Liver (tissue), 9 donors: ENCODE data around the gene IL21. TPM values are rescaled to one million over a fixed set of nuclear protein-coding genes. Genes with fewer than 3 reads are reported as not detected.

Experiments used
- DNase-seq: peaks from one replicate; pipeline ENCODE4 v3.0.0-alpha.2; 2017; ENCODE audit warnings: low spot score
- H3K27ac ChIP-seq, 2 donors: one replicate each; pipeline ENCODE4 v1.7.0; 2013; ENCODE audit warnings: inconsistent platforms in 2 of 2, low read length in 2 of 2, control low read depth in 1 of 2, low read depth in 1 of 2, mild to moderate bottlenecking in 1 of 2
- H3K27me3 ChIP-seq, 4 donors: one replicate each; pipeline versions ENCODE4 v1.6.1 to v1.7.0; 2013; ENCODE audit warnings: low read length in 3 of 4, inconsistent platforms in 1 of 4, mild to moderate bottlenecking in 1 of 4, moderate library complexity in 1 of 4; ENCODE audit not compliant: control insufficient read depth in 4 of 4, insufficient read depth in 4 of 4
- H3K36me3 ChIP-seq, 4 donors: one replicate each; pipeline versions ENCODE4 v1.6.1 to v1.7.0; 2013; ENCODE audit warnings: low read length in 3 of 4, mild to moderate bottlenecking in 3 of 4, low read depth in 1 of 4, moderate library complexity in 1 of 4; ENCODE audit not compliant: control insufficient read depth in 4 of 4, insufficient read depth in 3 of 4
- H3K4me1 ChIP-seq, 4 donors: one replicate each; pipeline versions ENCODE4 v1.6.1 to v1.7.0; 2013; ENCODE audit warnings: low read length in 3 of 4, mild to moderate bottlenecking in 3 of 4, moderate library complexity in 1 of 4; ENCODE audit not compliant: control insufficient read depth in 4 of 4, insufficient read depth in 4 of 4
- H3K4me3 ChIP-seq, 3 donors: one replicate each; pipeline versions ENCODE4 v1.6.1 to v1.7.0; 2013; ENCODE audit warnings: low read length in 3 of 3, control low read depth in 1 of 3, low read depth in 1 of 3, mild to moderate bottlenecking in 1 of 3
- H3K9ac ChIP-seq, 2 donors: one replicate each; pipeline ENCODE4 v1.7.0; 2013; ENCODE audit warnings: low read length in 2 of 2, mild to moderate bottlenecking in 2 of 2, moderate library complexity in 2 of 2, control low read depth in 1 of 2, low read depth in 1 of 2
- H3K9me3 ChIP-seq, 4 donors: one replicate each; pipeline versions ENCODE4 v1.6.1 to v1.7.0; 2013; ENCODE audit warnings: low read length in 3 of 4; ENCODE audit not compliant: control insufficient read depth in 4 of 4
- ATF3 ChIP-seq: IDR thresholded peaks from 2 replicates; pipeline ENCODE4 v1.6.1; 2016; ENCODE audit warnings: antibody characterized with exemption
- EGR1 ChIP-seq, 2 donors: IDR thresholded peaks; 2 replicates each; pipeline ENCODE4 v1.6.1; 2016 to 2018; ENCODE audit warnings: antibody characterized with exemption in 2 of 2, low read depth in 2 of 2
- FOXA1 ChIP-seq: IDR thresholded peaks from 2 replicates; pipeline ENCODE4 v1.6.1; 2016; ENCODE audit warnings: antibody characterized with exemption
- FOXA2 ChIP-seq: IDR thresholded peaks from 2 replicates; pipeline ENCODE4 v1.6.1; 2016; ENCODE audit warnings: antibody characterized with exemption
- GABPA ChIP-seq, 2 donors: IDR thresholded peaks in 1 of 2; conservative IDR thresholded peaks in 1 of 2; 2 replicates each; pipeline ENCODE4 v1.6.1; 2016; ENCODE audit warnings: antibody characterized with exemption in 2 of 2, mild to moderate bottlenecking in 1 of 2, moderate library complexity in 1 of 2
- HNF4A ChIP-seq, 2 donors: conservative IDR thresholded peaks; 2 replicates each; pipeline ENCODE4 v1.6.1; 2016; ENCODE audit warnings: antibody characterized with exemption in 2 of 2, mild to moderate bottlenecking in 2 of 2
- HNF4G ChIP-seq: IDR thresholded peaks from 2 replicates; pipeline ENCODE4 v1.6.1; 2016; ENCODE audit warnings: antibody characterized with exemption
- JUND ChIP-seq, 2 donors: IDR thresholded peaks; 2 replicates each; pipeline ENCODE4 v1.6.1; 2016; ENCODE audit warnings: antibody characterized with exemption in 2 of 2
- NR2F2 ChIP-seq: IDR thresholded peaks from 2 replicates; pipeline ENCODE4 v1.6.1; 2016; ENCODE audit warnings: antibody characterized with exemption
- RAD21 ChIP-seq, 2 donors: IDR thresholded peaks; 2 replicates each; pipeline ENCODE4 v1.6.1; 2016; ENCODE audit warnings: antibody characterized with exemption in 2 of 2, mild to moderate bottlenecking in 2 of 2
- RXRA ChIP-seq, 2 donors: IDR thresholded peaks; 2 replicates each; pipeline ENCODE4 v1.6.1; 2017 to 2018; ENCODE audit warnings: antibody characterized with exemption in 2 of 2, mild to moderate bottlenecking in 1 of 2
- SP1 ChIP-seq: IDR thresholded peaks from 2 replicates; pipeline ENCODE4 v1.6.1; 2018; ENCODE audit warnings: antibody characterized with exemption, mild to moderate bottlenecking
- TAF1 ChIP-seq: conservative IDR thresholded peaks from 2 replicates; pipeline ENCODE4 v1.6.1; 2016; ENCODE audit warnings: antibody characterized with exemption, mild to moderate bottlenecking
- YY1 ChIP-seq: IDR thresholded peaks from 2 replicates; pipeline ENCODE4 v1.6.1; 2016; ENCODE audit warnings: antibody characterized with exemption, mild to moderate bottlenecking
- WGBS: extraction: QIAGEN DNeasy Blood & Tissue Kit; methylation state at CpG from one replicate; pipeline ENCODE4 v1.1.7; 2013; 5-methylcytosine and 5-hydroxymethylcytosine counted together
- polyA plus RNA-seq, 2 donors: library from polyadenylated mRNA; stranded (reverse) in 1 of 2; unstranded in 1 of 2; fragments of 200-250 nt in 1 of 2; fragments of >200 nt in 1 of 2; fragmentation: Nextera tagmentation in 1 of 2; extraction: Ambion mirVana in 1 of 2; gene quantifications; one replicate each; pipeline versions ENCODE4 v1.2.1 to v1.2.3, GENCODE V29; 2013 to 2015
- total RNA-seq, 2 donors: library from RNA; depleted of rRNA; stranded (reverse); fragments of >200 nt; gene quantifications; one replicate each; pipeline ENCODE4 v1.2.3, GENCODE V29; 2014
- TF ChIP-seq, protein P1 (sequence below): IDR thresholded peaks from 2 replicates; pipeline ENCODE4 v1.6.1; 2016; ENCODE audit warnings: antibody characterized with exemption, mild to moderate bottlenecking
- TF ChIP-seq, protein P2 (sequence below): fragments of 150-350 bp; IDR thresholded peaks from 2 replicates; pipeline ENCODE4 v1.5.1; 2017; ENCODE audit warnings: improper control_type of control experiment, low read depth, low read length; ENCODE audit not compliant: missing input control
- TF ChIP-seq, protein P3 (sequence below): IDR thresholded peaks from 2 replicates; pipeline ENCODE4 v1.6.1; 2016; ENCODE audit warnings: antibody characterized with exemption
- donor health status: healthy.
- donor health status: healthy.
- donor health status: healthy.
- donor health status: healthy.
- donor health status: healthy.

Gene IL21
- total and polyA plus RNA-seq, 4 donors: not detected

GRCh38 chr4:122639181-122639580, 18.3 kb upstream of the IL21 start (continued):
- TF ChIP-seq, protein P1, sequence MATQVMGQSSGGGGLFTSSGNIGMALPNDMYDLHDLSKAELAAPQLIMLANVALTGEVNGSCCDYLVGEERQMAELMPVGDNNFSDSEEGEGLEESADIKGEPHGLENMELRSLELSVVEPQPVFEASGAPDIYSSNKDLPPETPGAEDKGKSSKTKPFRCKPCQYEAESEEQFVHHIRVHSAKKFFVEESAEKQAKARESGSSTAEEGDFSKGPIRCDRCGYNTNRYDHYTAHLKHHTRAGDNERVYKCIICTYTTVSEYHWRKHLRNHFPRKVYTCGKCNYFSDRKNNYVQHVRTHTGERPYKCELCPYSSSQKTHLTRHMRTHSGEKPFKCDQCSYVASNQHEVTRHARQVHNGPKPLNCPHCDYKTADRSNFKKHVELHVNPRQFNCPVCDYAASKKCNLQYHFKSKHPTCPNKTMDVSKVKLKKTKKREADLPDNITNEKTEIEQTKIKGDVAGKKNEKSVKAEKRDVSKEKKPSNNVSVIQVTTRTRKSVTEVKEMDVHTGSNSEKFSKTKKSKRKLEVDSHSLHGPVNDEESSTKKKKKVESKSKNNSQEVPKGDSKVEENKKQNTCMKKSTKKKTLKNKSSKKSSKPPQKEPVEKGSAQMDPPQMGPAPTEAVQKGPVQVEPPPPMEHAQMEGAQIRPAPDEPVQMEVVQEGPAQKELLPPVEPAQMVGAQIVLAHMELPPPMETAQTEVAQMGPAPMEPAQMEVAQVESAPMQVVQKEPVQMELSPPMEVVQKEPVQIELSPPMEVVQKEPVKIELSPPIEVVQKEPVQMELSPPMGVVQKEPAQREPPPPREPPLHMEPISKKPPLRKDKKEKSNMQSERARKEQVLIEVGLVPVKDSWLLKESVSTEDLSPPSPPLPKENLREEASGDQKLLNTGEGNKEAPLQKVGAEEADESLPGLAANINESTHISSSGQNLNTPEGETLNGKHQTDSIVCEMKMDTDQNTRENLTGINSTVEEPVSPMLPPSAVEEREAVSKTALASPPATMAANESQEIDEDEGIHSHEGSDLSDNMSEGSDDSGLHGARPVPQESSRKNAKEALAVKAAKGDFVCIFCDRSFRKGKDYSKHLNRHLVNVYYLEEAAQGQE: no peak
- no peak for TF ChIP-seq EGR1 (IDR thresholded peaks at IDR 0.05; ENCODE audit: low read depth in 2 of 2)

DNA sequence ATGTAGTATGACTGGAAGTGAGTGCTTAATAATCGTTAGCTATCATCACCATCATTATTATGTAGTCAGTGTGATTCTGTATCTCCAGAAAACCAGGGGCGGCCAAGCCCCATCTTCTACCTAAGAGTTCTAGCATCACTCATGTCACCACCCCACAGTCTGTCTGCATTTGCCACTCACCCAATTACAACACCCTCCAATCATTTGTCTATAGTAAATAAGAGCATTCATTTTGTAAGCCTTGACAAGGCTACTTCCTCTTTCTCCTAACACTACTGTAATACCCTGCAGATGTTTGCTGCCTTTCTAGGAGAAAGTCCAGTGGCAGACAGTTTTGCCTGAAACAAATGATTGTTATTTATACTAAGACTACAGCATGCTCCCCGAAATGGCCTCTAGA, 15.8 kb upstream of the IL21 start:
- Histone ChIP-seq H3K4me3 (no peak overlapping the region), H3K27me3 (peaks cover 0 to 6% (median 0%) of the 10 kb centered on the region in 4 donors), H3K9me3 (no peaks in the 10 kb centered on the region), H3K9ac (no peak overlapping the region), H3K27ac (no peak overlapping the region), H3K36me3 (no peaks in the 10 kb centered on the region), H3K4me1 (no peaks in the 10 kb centered on the region)
- no peak for TF ChIP-seq ATF3
- TF ChIP-seq EGR1 (IDR thresholded peaks at IDR 0.05; ENCODE audit: low read depth in 2 of 2): no peak
- no peak for TF ChIP-seq RXRA (IDR thresholded peaks at IDR 0.05)
- TF ChIP-seq, protein P2, sequence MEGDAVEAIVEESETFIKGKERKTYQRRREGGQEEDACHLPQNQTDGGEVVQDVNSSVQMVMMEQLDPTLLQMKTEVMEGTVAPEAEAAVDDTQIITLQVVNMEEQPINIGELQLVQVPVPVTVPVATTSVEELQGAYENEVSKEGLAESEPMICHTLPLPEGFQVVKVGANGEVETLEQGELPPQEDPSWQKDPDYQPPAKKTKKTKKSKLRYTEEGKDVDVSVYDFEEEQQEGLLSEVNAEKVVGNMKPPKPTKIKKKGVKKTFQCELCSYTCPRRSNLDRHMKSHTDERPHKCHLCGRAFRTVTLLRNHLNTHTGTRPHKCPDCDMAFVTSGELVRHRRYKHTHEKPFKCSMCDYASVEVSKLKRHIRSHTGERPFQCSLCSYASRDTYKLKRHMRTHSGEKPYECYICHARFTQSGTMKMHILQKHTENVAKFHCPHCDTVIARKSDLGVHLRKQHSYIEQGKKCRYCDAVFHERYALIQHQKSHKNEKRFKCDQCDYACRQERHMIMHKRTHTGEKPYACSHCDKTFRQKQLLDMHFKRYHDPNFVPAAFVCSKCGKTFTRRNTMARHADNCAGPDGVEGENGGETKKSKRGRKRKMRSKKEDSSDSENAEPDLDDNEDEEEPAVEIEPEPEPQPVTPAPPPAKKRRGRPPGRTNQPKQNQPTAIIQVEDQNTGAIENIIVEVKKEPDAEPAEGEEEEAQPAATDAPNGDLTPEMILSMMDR: no peak
- TF ChIP-seq, protein P3, sequence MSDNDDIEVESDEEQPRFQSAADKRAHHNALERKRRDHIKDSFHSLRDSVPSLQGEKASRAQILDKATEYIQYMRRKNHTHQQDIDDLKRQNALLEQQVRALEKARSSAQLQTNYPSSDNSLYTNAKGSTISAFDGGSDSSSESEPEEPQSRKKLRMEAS: no peak
- TF ChIP-seq, protein P1: no peak
- no peak for TF ChIP-seq RAD21 (IDR thresholded peaks at IDR 0.05)
- no peak for TF ChIP-seq FOXA1
- TF ChIP-seq NR2F2: no peak
- no peak for TF ChIP-seq HNF4A (conservative IDR thresholded peaks at IDR 0.05)
- TF ChIP-seq SP1: no peak
- TF ChIP-seq JUND (IDR thresholded peaks at IDR 0.05): no peak
- no peak for TF ChIP-seq HNF4G
- TF ChIP-seq TAF1: no peak
- no peak for TF ChIP-seq FOXA2
- no peak for TF ChIP-seq YY1
- TF ChIP-seq GABPA (IDR thresholded peaks at IDR 0.05 in 1 of 2, conservative IDR thresholded peaks at IDR 0.05 in 1 of 2): no peak
- WGBS: 71% methylated on average over 3 of the region's 3 CpGs
- no peak for DNase-seq
